GM18505 (cell line): Measurements from ENCODE around the gene RNF135.
"Not testable (repeated sequence)": the region's sequence is repeated elsewhere in the genome, so short reads cannot be mapped to it uniquely, and the experiment has no call there.

Experiments
- ATAC-seq: cut with Tn5 transposase; IDR thresholded peaks from one replicate; pipeline ENCODE4 v1.9.1; 2021; ENCODE audit not compliant: unreplicated experiment
- POLR2A ChIP-seq: IDR thresholded peaks from 4 replicates; pipeline ENCODE4 v1.6.1; 2011; ENCODE audit warnings: borderline replicate concordance; ENCODE audit not compliant: insufficient read depth, insufficient read length; ENCODE audit errors: extremely low read depth

The RNF135 gene

GRCh38 chr17:31003225-31003866, 32.5 kb downstream of the RNF135 start:
- ATAC-seq, result no peak
- no peak for TF ChIP-seq POLR2A

GRCh38 chr17:31004160-31004559, 33.3 kb downstream of the RNF135 start:
- no peak for TF ChIP-seq POLR2A
- ATAC-seq, result no peak

- ATAC-seq, result no peak
These were observed 37.0 kb downstream of the RNF135 start for GRCh38 chr17:31007695-31008373.

GRCh38 chr17:31008374-31009041, 37.7 kb downstream of the RNF135 start:
- ATAC-seq, result peak; percentile 55
- peak; percentile 63 for TF ChIP-seq POLR2A

More at GRCh38 chr17:31007695-31008373, 37.0 kb downstream of the RNF135 start:
- no peak for TF ChIP-seq POLR2A

GRCh38 chr17:31009042-31009702, 38.3 kb downstream of the RNF135 start:
- ATAC-seq, result not testable (repeated sequence)

GRCh38 chr17:31010014-31010413, 39.2 kb downstream of the RNF135 start:
- not testable (repeated sequence) for ATAC-seq

- ATAC-seq, result no peak
- TF ChIP-seq POLR2A, result no peak
These were observed 43.0 kb downstream of the RNF135 start for GRCh38 chr17:31013844-31014243.

- no peak for TF ChIP-seq POLR2A
- ATAC-seq, result no peak
These were observed 44.8 kb downstream of the RNF135 start for GRCh38 chr17:31015639-31016038.

GRCh38 chr17:31019004-31019403, 48.2 kb downstream of the RNF135 start:
- no peak for TF ChIP-seq POLR2A
- ATAC-seq, result no peak

- not testable (repeated sequence) for ATAC-seq
These were observed 52.3 kb downstream of the RNF135 start for GRCh38 chr17:31023171-31023570.

GRCh38 chr17:31031841-31032240, 61.0 kb downstream of the RNF135 start:
- no peak for TF ChIP-seq POLR2A
- no peak for ATAC-seq

- not testable (repeated sequence) for ATAC-seq
These were observed 64.8 kb downstream of the RNF135 start for GRCh38 chr17:31035611-31036010.

GRCh38 chr17:31040837-31041236, 70.0 kb downstream of the RNF135 start:
- ATAC-seq, result not testable (repeated sequence)

GRCh38 chr17:31042378-31042777, 71.5 kb downstream of the RNF135 start:
- not testable (repeated sequence) for ATAC-seq

GRCh38 chr17:31046856-31047425, 76.1 kb downstream of the RNF135 start:
- ATAC-seq, result not testable (repeated sequence)
